Activated naive CD4-positive, alpha-beta T cell treated with anti-CD3 and anti-CD28 coated beads, Interleukin-2, amount 50 U/mL, for 16 hours (primary cell): ENCODE data around the gene AFAP1L1.
"Not testable (repeated sequence)": the region's sequence is repeated elsewhere in the genome, so short reads cannot be mapped to it uniquely, and the experiment has no call there.

ENCODE experiments used
- DNase-seq: peaks from one replicate; pipeline ENCODE4 v3.0.0-alpha.2; 2020

The AFAP1L1 gene

GRCh38 chr5:149262315-149262714, 9.3 kb upstream of the AFAP1L1 start:
- no peak for DNase-seq

- DNase-seq: peak; percentile 48
These were observed 7.1 kb upstream of the AFAP1L1 start for GRCh38 chr5:149264439-149265067.

DNA sequence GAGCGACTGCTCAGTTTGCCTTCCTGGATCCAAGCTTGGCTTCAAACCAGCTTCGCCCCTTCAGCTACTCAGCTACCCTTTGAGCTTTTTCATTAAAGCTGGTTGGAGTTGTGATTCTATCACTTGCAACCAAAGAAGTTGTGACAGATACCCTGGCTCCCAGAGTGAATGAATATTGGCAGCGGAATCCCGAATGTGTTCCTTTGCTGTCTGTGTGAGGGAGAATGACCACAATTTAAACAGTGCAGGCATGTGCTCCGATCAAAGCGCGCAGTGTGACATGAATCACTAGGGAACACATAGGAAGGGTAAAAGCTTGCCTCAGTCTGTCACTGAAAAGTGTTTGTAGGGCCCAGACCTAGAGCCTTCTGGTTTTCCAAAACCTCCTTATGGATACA, 6.6 kb upstream of the AFAP1L1 start:
- DNase-seq: no peak

DNA sequence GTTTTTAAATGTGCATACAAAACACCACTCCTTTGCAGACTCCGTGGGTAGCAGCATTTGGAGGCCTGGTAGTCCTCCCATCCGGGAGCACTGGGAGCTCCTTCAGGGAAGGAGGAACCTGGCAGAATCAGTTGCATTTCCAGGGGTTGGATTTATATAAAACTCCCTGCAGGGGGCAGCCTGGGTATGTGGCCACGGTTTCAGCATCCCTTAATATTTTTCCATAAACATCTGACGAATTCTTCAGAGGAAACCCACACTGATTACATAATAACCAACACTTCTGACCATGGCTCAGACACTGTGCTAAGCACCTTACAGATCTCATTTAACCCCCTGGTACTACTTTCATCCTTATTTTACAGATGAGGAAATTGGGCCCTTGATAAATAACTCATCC, 6.1 kb upstream of the AFAP1L1 start:
- DNase-seq: no peak

DNA sequence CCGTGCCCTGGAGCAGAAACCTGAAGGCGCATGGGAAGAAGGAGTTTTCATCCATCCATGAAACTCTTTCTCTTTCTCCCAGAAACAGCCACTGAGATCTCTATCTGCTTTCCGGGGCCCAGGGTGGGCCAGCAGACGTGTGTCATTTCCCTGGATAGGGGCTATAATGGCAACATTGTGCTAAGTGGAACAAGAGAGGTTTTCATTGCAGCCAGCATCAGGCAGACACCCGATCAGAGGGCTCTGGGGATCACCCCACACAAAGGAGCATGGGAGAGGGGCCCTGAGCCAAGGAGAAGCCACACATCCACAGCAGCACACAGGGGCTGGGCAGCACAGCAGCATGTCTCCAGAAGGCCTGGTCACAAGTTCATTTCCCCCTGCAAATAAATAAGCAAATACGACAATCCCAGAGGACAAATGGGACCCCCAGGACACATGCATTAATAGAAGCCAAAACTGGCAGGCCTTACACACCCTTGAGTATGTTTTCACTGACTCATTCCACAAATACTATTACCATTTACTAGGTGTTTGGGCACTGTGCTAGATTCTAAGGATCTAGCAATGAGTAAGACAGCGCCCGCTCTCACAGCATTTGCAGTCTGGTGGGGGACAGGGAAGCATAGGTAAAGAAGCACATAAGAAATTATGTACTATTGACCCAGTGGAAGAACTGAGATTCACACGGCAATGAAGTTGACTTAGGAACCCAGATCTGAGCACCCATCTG, 4.3 kb upstream of the AFAP1L1 start:
- no peak for DNase-seq

DNA sequence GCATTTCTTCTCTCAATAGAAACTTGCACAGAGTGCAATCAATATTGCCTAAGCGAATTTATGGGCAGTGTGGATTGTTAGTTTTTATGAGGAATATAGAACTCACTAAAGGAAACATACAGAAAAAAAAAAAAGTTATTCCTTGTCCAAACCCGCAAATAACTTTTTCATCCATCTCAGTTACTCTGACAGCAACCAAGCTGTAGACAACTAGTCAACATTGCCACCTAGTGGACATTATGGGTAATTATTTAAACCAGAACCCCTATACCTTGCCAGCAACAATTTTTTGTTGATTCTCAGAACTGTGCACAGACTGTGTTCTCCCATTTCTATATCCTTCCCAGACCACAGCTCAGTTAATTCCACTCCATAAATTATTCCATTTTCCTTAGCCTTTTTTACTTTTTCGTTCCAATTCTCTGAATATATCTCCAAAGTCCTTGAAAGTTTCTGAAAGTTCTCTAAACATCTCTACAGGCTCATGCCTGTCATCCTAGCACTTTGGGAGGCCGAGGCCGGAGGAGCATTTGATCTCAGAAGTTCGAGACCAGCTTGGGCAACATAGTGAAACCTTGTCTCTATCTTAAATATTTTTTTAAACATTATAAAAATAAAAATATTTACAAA, 2.6 kb upstream of the AFAP1L1 start:
- no peak for DNase-seq

- peak; percentile 16 for DNase-seq
These were observed 404 bp upstream of the AFAP1L1 start for GRCh38 chr5:149271195-149271715.

GRCh38 chr5:149272781-149273180, 1.1 kb downstream of the AFAP1L1 start:
- not testable (repeated sequence) for DNase-seq

DNA sequence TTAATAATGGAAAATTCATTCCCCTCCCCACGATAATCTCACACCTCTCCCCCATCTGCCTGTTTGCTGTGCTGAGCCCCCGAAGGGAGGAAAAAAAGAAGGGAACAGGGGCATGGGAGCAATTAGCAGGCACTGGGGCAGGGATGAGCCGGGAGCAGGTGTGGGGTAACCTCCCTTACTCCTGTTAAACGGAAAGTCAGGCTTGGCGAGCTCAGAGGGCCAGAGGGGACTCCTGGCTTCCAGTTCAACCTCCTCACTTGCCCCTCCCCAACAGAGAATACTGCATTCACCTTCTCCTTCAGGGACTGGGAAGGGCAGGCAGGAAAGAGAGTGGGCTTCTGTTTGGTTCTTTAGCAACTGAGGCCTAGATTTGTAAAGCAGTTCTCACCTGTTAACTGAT, 1.6 kb downstream of the AFAP1L1 start:
- no peak for DNase-seq

- no peak for DNase-seq
These were observed 2.3 kb downstream of the AFAP1L1 start for GRCh38 chr5:149273950-149274349.

GRCh38 chr5:149274939-149275338, 3.3 kb downstream of the AFAP1L1 start:
- DNase-seq: no peak

DNA sequence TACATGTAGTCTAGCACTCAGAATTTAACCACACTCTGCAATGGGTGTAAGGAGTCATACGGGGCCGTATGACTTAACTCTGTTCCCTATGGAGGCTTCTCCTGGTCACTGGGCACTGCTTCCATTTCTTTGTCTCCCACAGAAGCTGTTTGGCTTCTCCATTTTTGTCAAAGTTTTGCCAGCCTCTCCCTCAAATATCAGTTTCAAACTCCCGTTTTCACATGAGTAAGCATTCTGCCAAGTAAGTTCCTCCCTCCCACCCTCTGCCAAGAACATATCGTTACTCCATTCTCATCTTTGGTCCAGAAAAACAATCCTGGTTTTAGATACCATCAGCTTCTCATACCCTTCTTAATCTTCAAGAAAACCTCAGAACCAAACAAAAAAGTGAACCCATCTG, 6.1 kb downstream of the AFAP1L1 start:
- no peak for DNase-seq

DNA sequence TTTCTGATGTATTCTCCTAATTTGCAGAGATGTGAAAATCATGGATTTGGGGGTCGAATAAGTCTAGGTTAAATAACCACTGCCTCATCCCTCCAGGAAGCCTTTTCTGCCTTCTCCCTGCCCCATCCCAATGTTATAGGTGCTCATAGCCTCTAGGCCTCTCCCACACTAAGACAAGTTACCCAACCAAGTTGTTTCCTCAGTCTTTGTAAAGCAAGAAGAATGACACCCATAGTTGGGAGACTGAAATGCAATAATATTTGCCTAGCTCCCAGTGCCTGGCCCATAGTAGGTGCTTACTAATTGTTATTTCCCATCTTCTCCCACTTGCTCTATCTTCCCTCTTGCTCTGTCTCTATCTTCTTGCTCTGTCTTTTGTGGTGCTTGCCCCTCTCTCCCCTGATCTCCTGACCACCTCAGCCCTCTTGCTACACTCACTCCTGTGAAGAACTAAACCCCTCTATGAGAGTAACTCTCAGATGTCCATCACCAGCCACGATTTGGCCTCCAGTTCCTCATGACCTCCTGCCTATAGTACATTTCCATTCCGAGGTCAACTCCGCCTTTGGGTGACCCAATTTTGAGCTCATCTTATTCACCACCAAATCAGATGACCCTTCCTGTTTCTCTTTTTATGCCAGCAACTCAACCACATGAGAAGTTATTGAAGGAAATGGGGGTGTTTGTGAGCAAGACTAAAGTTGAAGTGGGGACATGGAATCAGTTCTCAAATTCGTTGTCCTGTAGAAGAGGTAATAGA, 7.0 kb downstream of the AFAP1L1 start:
- no peak for DNase-seq

- no peak for DNase-seq
These were observed 8.0 kb downstream of the AFAP1L1 start for GRCh38 chr5:149279661-149280060.

DNA sequence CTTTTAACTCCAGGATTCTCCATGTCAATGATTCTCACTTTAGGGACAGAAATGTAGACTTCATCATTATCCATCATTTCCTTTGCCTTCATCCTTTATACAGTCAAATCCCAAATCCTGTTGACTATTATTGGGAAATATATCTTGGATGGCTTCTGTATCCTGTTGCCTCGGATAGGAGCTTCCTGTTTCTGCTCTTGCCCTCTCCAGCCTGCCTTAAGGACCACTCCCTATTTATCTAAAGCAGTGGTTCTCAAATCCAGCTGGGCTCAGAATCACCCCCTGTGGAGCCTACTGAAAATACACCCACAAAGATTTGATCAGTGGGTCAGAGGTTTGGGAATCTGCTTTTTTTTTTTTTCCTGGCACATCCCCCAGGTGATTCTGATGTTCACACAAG, 8.5 kb downstream of the AFAP1L1 start:
- no peak for DNase-seq

DNA sequence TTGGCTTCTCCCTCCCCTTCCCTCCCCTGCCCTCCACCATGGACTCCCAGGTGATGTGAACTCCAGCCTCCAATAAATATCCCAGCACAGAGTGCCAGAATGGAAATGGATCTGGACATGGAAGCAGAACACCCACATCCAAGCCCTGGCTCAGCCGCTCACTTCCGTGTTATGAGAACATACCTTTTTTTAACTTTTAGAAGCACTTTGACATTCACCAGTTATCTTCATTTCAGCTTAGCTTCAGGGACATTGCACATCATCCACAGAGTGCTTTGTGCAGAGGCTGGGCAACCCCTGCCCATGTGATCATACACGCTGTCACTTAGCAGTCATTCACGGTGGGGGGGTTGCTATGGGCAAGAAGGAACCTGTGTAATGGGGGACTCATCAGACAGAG, 9.1 kb downstream of the AFAP1L1 start:
- no peak for DNase-seq

GRCh38 chr5:149282027-149282965, 10.6 kb downstream of the AFAP1L1 start:
- no peak for DNase-seq

DNA sequence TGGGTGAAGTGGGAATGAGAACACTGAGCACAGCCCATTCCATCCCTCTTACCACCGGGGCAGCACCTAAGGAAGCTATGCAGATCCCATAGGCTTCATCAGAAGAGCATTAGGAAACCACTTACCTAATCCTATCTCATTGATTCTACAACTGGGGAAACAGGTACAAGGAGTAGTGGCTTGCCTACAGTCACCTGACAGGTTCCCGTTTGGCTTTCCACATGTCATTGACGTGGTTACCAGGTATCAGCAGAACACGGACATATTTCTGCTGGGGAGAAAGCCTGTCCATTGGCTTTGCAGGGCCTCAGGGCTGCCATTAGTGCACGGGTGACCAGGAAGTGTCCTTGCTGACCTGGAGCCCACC, 11.3 kb downstream of the AFAP1L1 start:
- DNase-seq: no peak

DNA sequence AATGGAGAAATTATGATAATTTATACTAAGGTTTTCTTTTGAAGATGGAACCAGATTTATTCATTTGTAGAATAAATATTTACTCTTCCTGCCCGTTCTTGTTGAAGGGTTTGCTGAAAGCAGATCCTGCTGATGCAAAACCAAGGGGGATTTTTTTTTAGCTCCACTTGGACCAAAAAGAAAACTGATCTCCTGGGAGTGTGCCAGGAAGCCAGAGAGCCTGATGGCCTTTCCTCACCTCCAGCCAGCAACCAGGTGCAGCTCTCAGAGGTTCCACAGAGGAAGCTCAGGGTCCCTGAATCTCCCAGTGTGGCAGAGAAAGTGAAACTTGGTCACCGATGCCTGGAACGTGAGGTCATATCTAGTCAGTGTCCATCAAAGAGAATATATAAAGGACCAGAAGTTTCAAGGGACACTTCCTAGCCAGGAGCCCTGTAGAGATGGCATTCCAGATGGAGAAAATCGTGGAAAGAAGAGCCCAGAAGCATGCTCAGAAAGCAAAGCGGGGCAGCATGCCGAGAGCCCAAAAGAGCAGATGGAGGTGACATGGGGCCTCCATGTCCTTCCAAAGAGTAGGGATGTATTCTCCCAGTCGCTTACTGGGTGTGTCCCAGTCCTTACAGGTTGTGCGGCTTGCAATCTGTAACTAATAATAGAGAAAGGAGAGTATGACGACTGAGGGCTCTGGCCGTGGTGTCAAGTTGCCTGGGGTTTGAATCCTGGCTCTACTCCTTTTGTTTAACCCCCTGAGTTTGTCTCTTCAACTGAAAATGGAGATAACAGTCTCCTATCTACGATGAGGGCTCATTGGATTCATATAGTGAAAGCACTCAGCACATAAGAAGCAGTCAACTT, 12.2 kb downstream of the AFAP1L1 start:
- DNase-seq: no peak

- DNase-seq: no peak
These were observed 12.8 kb downstream of the AFAP1L1 start for GRCh38 chr5:149284501-149284900.

GRCh38 chr5:149285153-149285552, 13.5 kb downstream of the AFAP1L1 start:
- no peak for DNase-seq
